ENCODE measurements around the gene GULP1.
"Not testable (repeated sequence)": the region's sequence is repeated elsewhere in the genome, so short reads cannot be mapped to it uniquely, and the experiment has no call there.

The GULP1 gene

GRCh38 chr2:188435115-188435514 is 143.4 kb downstream of the GULP1 start:
- no peak for DNase-seq

DNA sequence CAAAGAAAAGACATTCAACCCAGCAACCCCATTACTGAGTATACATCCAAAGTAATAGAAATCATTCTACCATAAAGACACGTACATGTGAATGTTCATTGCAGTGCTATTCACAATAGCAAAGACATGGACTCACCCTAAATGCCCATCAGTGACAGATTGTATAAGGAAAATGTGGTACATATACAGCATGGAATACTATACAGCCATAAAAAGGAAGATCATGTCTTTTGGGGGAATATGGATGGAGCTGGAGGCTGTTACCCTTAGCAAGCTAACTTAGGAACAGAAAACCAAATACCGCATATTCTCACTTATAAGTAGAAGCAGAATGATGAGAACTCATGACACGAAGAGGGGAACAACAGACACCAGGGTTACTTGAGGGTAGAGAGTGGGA is 145.9 kb downstream of the GULP1 start:
- DNase-seq, result no peak

GRCh38 chr2:188439986-188440385 is 148.3 kb downstream of the GULP1 start:
- DNase-seq, result no peak

DNA sequence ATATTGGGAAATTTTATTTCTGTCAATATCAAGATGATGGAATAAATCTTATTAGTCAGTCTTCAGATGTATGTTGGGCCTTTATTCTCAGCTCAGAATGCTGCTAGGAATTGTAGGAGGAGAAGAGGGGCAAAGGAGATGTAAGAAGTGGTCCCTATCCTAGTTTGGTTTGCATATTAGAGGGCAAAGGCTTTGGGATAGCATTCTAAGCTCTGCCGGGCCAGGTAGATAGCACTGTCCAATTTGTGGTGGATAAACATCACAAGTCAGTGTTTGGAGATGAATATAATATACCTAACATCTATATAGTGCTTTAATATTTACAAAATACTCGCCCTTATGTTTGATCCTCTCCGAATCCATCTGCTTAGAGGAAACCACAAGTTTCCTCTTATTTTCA is 149.2 kb downstream of the GULP1 start:
- no peak for DNase-seq

DNA sequence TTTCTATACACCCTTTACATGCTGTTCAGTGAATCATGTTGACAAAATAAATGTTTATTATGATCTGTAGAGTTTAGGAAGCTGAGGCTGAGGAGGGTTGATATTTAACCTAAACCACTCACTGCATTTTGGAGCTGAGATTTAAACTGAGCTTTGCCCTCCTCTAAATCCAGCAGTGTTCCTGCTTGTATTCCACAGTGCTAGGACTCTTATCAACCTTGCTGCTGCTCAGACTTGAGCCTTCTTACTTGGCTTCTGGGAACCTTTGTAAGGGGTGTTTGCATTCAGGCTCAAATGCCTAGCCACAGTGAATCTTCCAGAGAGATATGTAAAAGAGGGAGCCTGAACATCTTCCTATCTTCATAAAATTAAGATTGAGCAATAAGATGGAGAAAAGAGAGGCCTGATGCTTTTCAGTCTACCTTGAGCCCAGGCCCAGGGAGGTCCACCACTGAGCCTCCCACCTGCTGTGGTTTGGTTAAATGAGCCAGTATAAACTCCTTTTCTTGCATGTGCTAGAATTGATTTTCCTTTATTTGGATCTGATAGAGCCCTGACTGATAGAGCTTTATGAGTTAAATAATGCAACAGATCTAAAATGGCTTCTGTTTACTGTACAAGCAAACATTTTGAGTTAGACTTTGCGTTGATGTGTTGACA is 149.7 kb downstream of the GULP1 start:
- no peak for DNase-seq

DNA sequence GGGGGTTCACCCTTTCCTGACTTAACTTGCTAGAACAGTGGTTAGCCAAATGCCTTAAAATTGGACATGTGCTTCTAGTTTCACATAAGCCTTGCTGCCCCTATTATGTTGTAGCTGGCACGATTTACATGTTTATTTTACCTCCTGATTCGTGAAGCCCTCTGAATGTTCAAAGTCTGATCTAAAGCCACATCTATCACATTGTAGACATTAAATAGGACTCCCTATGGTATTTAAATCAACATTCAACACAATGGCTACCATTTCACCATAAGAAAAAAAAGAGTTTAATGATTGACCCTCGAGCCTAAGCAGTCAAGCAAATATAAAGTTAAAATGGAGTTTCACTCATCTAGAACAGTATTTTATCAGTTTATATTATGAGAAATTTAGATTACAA is 151.5 kb downstream of the GULP1 start:
- DNase-seq, result no peak

GRCh38 chr2:188444106-188444835 is 152.6 kb downstream of the GULP1 start:
- DNase-seq, result no peak

GRCh38 chr2:188449561-188449960 is 157.9 kb downstream of the GULP1 start:
- no peak for DNase-seq

GRCh38 chr2:188449971-188450370 is 158.3 kb downstream of the GULP1 start:
- no peak for DNase-seq

- no peak for DNase-seq
These were observed 159.2 kb downstream of the GULP1 start for GRCh38 chr2:188450732-188451483.

DNA sequence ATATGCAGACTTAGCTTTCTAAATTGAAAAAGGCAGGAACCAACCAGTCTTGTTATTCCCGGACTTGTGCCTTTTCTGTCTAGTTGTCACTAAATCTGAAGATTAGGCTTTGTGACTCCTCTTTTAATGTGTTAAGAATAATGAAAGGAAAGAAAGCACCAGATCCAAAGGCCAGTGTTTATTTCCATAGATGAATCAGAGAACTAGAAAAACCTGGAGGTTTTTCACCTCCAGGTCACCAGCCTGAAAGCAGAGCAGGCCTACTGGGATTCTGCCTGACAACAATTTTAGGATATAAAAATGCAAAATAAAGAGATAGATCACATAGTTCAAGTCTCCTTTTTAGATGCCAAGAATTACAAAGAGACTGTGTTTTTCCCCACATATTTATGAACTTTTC is 160.4 kb downstream of the GULP1 start:
- DNase-seq, result no peak

DNA sequence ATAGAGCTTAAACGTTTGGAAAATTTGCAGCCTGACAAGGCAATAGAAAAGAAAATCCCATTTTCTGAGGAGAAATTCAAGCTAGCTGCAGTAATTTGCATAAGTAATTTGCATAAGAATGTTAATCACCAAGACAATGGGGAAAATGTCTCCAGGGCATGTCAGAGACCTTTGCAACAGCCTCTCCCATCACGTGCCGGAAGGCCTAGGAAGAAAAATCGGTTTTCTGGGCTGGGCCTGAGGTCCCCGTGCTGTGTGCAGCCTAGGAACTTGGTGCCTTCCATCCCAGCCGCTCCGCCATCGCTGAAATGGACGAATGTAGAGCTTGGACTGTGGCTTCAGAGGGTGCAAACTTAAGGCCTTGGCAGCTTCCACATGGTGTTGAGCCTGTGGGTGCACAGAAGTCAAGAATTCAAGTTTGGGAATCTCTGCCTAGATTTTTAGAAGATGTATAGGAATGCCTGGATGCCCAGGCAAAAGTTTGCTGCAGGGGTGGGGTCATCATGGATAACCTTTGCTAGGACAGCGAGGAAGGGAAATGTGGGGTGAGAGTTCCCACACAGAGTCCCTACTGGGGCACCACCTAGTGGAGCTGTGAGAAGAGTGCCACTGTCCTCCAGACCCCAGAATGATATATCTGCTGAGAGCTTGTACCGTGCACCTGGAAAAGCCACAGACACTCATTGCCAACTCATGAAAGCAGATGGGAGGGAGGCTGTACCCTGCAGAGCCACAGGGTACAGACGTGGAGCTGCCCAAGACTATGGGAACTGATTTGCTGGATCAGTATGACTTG is 164.6 kb downstream of the GULP1 start:
- DNase-seq, result no peak

- no peak for DNase-seq
These were observed 167.4 kb downstream of the GULP1 start for GRCh38 chr2:188459061-188459460.

GRCh38 chr2:188466078-188466477 is 174.4 kb downstream of the GULP1 start:
- DNase-seq, result not testable (repeated sequence)

- DNase-seq, result no peak
These were observed 175.1 kb downstream of the GULP1 start for GRCh38 chr2:188466761-188467160.

DNA sequence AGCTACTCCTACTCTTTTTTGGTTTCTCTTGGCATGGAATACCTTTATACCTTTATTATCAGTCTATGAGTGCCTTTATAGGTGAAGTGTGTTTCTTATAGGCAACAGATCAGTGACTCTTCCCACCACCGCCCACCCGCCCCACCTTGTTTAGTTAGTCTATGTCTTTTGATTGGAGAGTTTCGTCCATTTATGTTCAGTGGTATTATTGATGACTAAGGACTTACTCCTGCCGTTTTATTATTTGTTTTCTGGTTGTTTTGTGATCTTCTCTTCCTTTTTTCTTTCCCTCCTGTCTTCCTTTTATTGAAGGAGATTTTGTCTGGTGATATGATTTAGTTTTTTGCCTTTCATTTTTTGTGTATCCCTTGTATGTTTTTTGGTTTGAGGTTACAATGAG is 179.5 kb downstream of the GULP1 start:
- DNase-seq, result no peak

- no peak for DNase-seq
These were observed 181.6 kb downstream of the GULP1 start for GRCh38 chr2:188473306-188473705.

- no peak for DNase-seq
These were observed 182.6 kb downstream of the GULP1 start for GRCh38 chr2:188474316-188474715.

- DNase-seq, result no peak
These were observed 184.3 kb downstream of the GULP1 start for GRCh38 chr2:188475945-188476344.

DNA sequence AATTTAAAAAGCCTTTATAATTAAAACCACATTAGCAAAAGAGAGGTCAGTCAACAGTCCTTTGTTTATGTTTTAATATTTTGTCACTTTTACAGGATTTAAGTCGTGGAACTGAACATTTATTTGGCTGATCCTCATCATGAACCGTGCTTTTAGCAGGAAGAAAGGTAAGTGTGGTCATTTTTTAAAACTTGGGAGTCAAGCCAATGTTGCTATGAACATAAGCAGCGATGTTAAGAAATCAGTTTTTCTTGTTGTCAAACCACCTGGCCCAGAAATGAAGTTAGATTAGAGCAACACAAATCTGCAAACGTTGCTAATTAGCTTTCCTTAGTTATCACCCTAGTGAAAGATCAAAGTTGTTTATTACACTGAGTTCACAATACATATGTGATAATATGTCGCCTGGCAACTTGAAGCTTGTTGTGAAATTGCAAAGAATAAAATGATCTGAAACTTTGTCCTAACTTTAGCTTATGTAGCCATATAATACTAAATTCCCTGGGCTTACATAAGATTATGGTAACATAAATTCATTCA is 186.0 kb downstream of the GULP1 start:
- no peak for DNase-seq

DNA sequence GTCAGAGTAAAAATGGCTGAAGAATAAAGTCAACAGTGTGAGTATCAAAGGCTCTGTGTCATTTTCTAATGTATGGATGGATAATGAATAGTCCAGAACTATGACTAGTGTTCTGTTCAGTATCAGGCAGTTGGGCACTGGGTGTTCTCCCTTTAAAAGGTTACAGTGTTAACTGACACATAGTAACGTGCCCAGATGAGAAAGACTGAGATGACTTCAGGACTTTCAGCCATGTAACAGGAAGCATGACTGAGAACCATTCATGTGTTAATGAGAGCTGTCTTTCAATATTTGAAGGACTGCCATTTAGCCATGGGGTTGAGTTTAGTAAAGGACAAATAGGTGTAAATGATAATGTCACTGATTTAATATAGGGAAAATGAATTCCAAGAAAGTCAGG is 187.1 kb downstream of the GULP1 start:
- DNase-seq, result no peak

- DNase-seq, result no peak
These were observed 189.8 kb downstream of the GULP1 start for GRCh38 chr2:188481474-188481873.

- DNase-seq, result no peak
These were observed 193.8 kb downstream of the GULP1 start for GRCh38 chr2:188485496-188485895.

All from NCI-H1417 treated with DMSO at 0.1 percent for 48 hours (cell line).